Smooth muscle cell (in vitro differentiated cells): ENCODE results near the gene ZDHHC12. TPM values are rescaled to one million over a fixed set of nuclear protein-coding genes. Genes with fewer than 3 reads are reported as not detected.
"Not testable (repeated sequence)": the region's sequence is repeated elsewhere in the genome, so short reads cannot be mapped to it uniquely, and the experiment has no call there.

Experiments
- DNase-seq: peaks from one replicate; lab custom pipeline; 2025; ENCODE audit not compliant: unreplicated experiment; lab: John Stamatoyannopoulos, UW
- H2AFZ ChIP-seq: fragments of 200-600 bp; sonication (generic); 2 replicates; pipeline ENCODE4 v1.6.0; 2016; ENCODE audit warnings: antibody characterized with exemption, low read depth, mild to moderate bottlenecking
- H3F3A ChIP-seq: fragments of 200-600 bp; sonication (generic); 2 replicates; pipeline ENCODE4 v1.6.0; 2017; ENCODE audit warnings: antibody characterized with exemption, low read depth
- H3K27ac ChIP-seq: fragments of 200-600 bp; sonication (generic); 2 replicates; pipeline ENCODE4 v1.5.1; 2016; ENCODE audit warnings: low read depth, mild to moderate bottlenecking
- H3K27me3 ChIP-seq: fragments of 200-600 bp; sonication (generic); 2 replicates; pipeline ENCODE4 v1.6.1; 2016; ENCODE audit warnings: low read depth, mild to moderate bottlenecking
- H3K36me3 ChIP-seq: fragments of 200-600 bp; sonication (generic); 2 replicates; pipeline ENCODE4 v1.5.1; 2016; ENCODE audit warnings: low read depth
- H3K4me1 ChIP-seq: fragments of 200-600 bp; sonication (generic); 2 replicates; pipeline ENCODE4 v1.5.1; 2016; ENCODE audit warnings: low read depth
- H3K4me2 ChIP-seq: fragments of 200-600 bp; sonication (generic); 2 replicates; pipeline ENCODE4 v1.6.0; 2016; ENCODE audit warnings: mild to moderate bottlenecking
- H3K4me3 ChIP-seq: fragments of 200-600 bp; sonication (generic); 2 replicates; pipeline ENCODE4 v1.5.1; 2016; ENCODE audit warnings: mild to moderate bottlenecking
- H3K79me2 ChIP-seq: fragments of 200-600 bp; sonication (generic); 2 replicates; pipeline ENCODE4 v1.6.0; 2016; ENCODE audit warnings: low read depth, mild to moderate bottlenecking
- H3K9ac ChIP-seq: fragments of 200-600 bp; sonication (generic); 2 replicates; pipeline ENCODE4 v1.6.0; 2016; ENCODE audit warnings: low read depth
- H3K9me3 ChIP-seq: fragments of 200-600 bp; sonication (generic); replicated peaks from 2 replicates; pipeline ENCODE4 v1.5.1; 2016; ENCODE audit warnings: low read depth
- H4K20me1 ChIP-seq: fragments of 200-600 bp; sonication (generic); 2 replicates; pipeline ENCODE4 v1.6.0; 2016; ENCODE audit warnings: low read depth
- WGBS: methylation state at CpG from one replicate; pipeline ENCODE4 v1.1.7; 2016; ENCODE audit warnings: low lambda C conversion rate; 5-methylcytosine and 5-hydroxymethylcytosine counted together
- polyA plus RNA-seq: library from polyadenylated mRNA; unstranded; fragments of >200 nt; fragmentation: Nextera tagmentation; extraction: Ambion mirVana; gene quantifications from 2 replicates; pipeline ENCODE4 v1.2.1, GENCODE V29; 2016
- total RNA-seq: library from RNA; depleted of rRNA; stranded (reverse); fragments of >200 nt; gene quantifications from 2 replicates; pipeline ENCODE4 v1.2.3, GENCODE V29; 2014
- TF ChIP-seq, protein P1 (sequence below): fragments of 200-600 bp; sonication (generic); IDR thresholded peaks from 2 replicates; pipeline ENCODE4 v1.5.1; 2017; ENCODE audit warnings: borderline replicate concordance, mild to moderate bottlenecking, antibody characterized with exemption; ENCODE audit not compliant: insufficient read depth, poor library complexity, severe bottlenecking

ZDHHC12 gene
- total and polyA plus RNA-seq, 2 experiments from 2014 or later = 20.8 to 31.3 TPM

GRCh38 chr9:128696923-128697707 lies 26.8 kb downstream of the ZDHHC12 start:
- WGBS = 83% methylated on average over 8 of the region's 8 CpGs
- H3K9ac ChIP-seq = no peak overlapping the region
- H4K20me1 ChIP-seq = peaks cover 38% of the 10 kb centered on the region
- no peak overlapping the region for H3K4me2 ChIP-seq
- H3K4me3 ChIP-seq = no peak overlapping the region
- no peak for DNase-seq
- H2AFZ ChIP-seq = no peak overlapping the region
- peaks cover 14% of the 10 kb centered on the region for H3K79me2 ChIP-seq
- H3K27me3 ChIP-seq = no peaks in the 10 kb centered on the region
- no peaks in the 10 kb centered on the region for H3K9me3 ChIP-seq
- peaks cover 10% of the 10 kb centered on the region for H3K36me3 ChIP-seq
- peaks cover 7% of the 10 kb centered on the region for H3K4me1 ChIP-seq
- peak overlapping the region; percentile 33 for H3K27ac ChIP-seq
- TF ChIP-seq, protein P1, sequence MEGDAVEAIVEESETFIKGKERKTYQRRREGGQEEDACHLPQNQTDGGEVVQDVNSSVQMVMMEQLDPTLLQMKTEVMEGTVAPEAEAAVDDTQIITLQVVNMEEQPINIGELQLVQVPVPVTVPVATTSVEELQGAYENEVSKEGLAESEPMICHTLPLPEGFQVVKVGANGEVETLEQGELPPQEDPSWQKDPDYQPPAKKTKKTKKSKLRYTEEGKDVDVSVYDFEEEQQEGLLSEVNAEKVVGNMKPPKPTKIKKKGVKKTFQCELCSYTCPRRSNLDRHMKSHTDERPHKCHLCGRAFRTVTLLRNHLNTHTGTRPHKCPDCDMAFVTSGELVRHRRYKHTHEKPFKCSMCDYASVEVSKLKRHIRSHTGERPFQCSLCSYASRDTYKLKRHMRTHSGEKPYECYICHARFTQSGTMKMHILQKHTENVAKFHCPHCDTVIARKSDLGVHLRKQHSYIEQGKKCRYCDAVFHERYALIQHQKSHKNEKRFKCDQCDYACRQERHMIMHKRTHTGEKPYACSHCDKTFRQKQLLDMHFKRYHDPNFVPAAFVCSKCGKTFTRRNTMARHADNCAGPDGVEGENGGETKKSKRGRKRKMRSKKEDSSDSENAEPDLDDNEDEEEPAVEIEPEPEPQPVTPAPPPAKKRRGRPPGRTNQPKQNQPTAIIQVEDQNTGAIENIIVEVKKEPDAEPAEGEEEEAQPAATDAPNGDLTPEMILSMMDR = no peak
- H3F3A ChIP-seq = peaks cover 38% of the 10 kb centered on the region

DNA sequence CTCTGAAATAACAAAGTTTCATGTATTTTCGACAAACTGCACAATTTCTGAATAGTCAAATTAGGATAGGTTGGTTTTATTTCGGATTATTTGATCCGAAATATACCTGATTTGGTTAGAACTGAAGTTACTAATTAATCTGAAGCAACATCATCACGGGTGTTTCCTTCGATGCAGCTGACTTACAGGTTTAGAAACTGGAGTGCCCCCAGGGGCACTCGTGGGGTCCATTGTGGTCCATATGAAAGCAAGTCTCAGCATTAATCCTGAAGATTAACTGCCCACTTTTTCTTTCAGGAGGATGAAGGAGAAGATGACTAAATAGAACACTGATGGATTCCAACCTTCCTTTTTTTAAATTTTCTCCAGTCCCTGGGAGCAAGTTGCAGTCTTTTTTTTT lies 29.6 kb downstream of the ZDHHC12 start:
- Histone ChIP-seq H3K9ac (no peak overlapping the region), H3K4me2 (no peak overlapping the region), H3K4me3 (no peak overlapping the region), H2AFZ (no peak overlapping the region), H3K4me1 (peaks cover 24% of the 10 kb centered on the region), H3K27ac (no peak overlapping the region), H3F3A (peaks cover 48% of the 10 kb centered on the region), H3K27me3 (no peaks in the 10 kb centered on the region), H3K36me3 (peaks cover 10% of the 10 kb centered on the region), H3K9me3 (no peaks in the 10 kb centered on the region), H4K20me1 (peaks cover 59% of the 10 kb centered on the region), H3K79me2 (peaks cover 35% of the 10 kb centered on the region)
- TF ChIP-seq, protein P1 = no peak
- WGBS = 97% methylated on average over 6 of the region's 6 CpGs
- DNase-seq = no peak

DNA sequence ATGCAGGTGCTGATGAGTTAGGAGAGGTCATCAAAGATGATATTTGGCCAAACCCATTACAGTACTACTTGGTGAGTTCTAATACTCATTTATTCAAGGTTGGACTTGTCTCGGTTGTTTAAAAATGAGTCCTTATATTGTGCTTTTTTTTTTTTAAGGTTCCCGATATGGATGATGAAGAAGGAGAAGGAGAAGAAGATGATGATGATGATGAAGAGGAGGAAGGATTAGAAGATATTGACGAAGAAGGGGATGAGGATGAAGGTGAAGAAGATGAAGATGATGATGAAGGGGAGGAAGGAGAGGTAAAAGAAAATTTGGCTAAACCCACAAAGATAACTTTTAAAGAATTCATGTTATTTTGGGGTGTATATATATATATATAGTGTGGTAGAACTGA lies 30.2 kb downstream of the ZDHHC12 start:
- not testable (repeated sequence) for H3K4me2 ChIP-seq, H3K27ac ChIP-seq, H3K9ac ChIP-seq, DNase-seq, H2AFZ ChIP-seq, H3K27me3 ChIP-seq, H3K4me3 ChIP-seq, H3K9me3 ChIP-seq, H3K36me3 ChIP-seq
- Histone ChIP-seq H3F3A (peaks cover 48% of the 10 kb centered on the region), H4K20me1 (peaks cover 59% of the 10 kb centered on the region), H3K79me2 (peaks cover 35% of the 10 kb centered on the region), H3K4me1 (peaks cover 24% of the 10 kb centered on the region)
- 100% methylated on average over 3 of the region's 3 CpGs for WGBS

- Histone ChIP-seq H4K20me1 (peaks cover 49% of the 10 kb centered on the region), H3K27me3 (no peaks in the 10 kb centered on the region), H3F3A (peaks cover 32% of the 10 kb centered on the region), H3K4me1 (peaks cover 27% of the 10 kb centered on the region), H3K27ac (peak overlapping the region; percentile 61), H3K9me3 (no peaks in the 10 kb centered on the region), H3K4me3 (peak overlapping the region; percentile 92), H3K79me2 (peaks cover 49% of the 10 kb centered on the region), H3K36me3 (peaks cover 10% of the 10 kb centered on the region), H3K9ac (peak overlapping the region; percentile 78), H3K4me2 (peak overlapping the region; percentile 99), H2AFZ (no peak overlapping the region)
- DNase-seq = no peak
- TF ChIP-seq, protein P1 = no peak
- WGBS = 8% methylated on average over 5 of the region's 5 CpGs
Observed at GRCh38 chr9:128690684-128691034, 33.3 kb downstream of the ZDHHC12 start.
